ENCODE data around the gene NF2. TPM values are rescaled to one million over a fixed set of nuclear protein-coding genes. Genes with fewer than 3 reads are reported as not detected.

Gene NF2
- total RNA-seq, 2 donors from 2014 or later = 36.8 to 37.0 TPM

GRCh38 chr22:29626497-29627195, 23.2 kb downstream of the NF2 start:
- intact Hi-C loops (cut with DNase I) = no loop called here
- DNase-seq (ENCODE audit: low spot score) = no peak

- no peak for DNase-seq (ENCODE audit: low spot score)
- intact Hi-C loops (cut with DNase I) = no loop called here
Measured at GRCh38 chr22:29627196-29627535, 23.7 kb downstream of the NF2 start.

- intact Hi-C loops (cut with DNase I) = no loop called here
Measured at GRCh38 chr22:29628996-29629902, 25.8 kb downstream of the NF2 start.

GRCh38 chr22:29629903-29630516, 26.6 kb downstream of the NF2 start:
- intact Hi-C loops (cut with DNase I) = loop anchor here in 1 of 2 donors (5.0 kb wide), 1 partner anchor 1072 kb away; no protein-coding TSS in a partner anchor
- DNase-seq (ENCODE audit: low spot score) = no peak

More at GRCh38 chr22:29628996-29629902, 25.8 kb downstream of the NF2 start:
- DNase-seq (ENCODE audit: low spot score) = no peak

GRCh38 chr22:29630987-29631386, 27.6 kb downstream of the NF2 start:
- intact Hi-C loops (cut with DNase I) = loop anchor here in 1 of 2 donors (5.0 kb wide), 1 partner anchor 1071 kb away; no protein-coding TSS in a partner anchor

GRCh38 chr22:29631725-29632124, 28.3 kb downstream of the NF2 start:
- intact Hi-C loops (cut with DNase I) = loop anchor here in 1 of 2 donors (5.0 kb wide), 1 partner anchor 1071 kb away; no protein-coding TSS in a partner anchor
- DNase-seq (ENCODE audit: low spot score) = no peak

More at GRCh38 chr22:29630987-29631386, 27.6 kb downstream of the NF2 start:
- DNase-seq (ENCODE audit: low spot score) = no peak

GRCh38 chr22:29632672-29633071, 29.2 kb downstream of the NF2 start:
- intact Hi-C loops (cut with DNase I) = loop anchor here in 1 of 2 donors (5.0 kb wide), 1 partner anchor 1070 kb away; no protein-coding TSS in a partner anchor
- DNase-seq (ENCODE audit: low spot score) = no peak

GRCh38 chr22:29633514-29634312, 30.3 kb downstream of the NF2 start:
- intact Hi-C loops (cut with DNase I) = loop anchor here in 1 of 2 donors (5.0 kb wide), 1 partner anchor 1069 kb away; no protein-coding TSS in a partner anchor
- DNase-seq (ENCODE audit: low spot score) = no peak

- DNase-seq (ENCODE audit: low spot score) = no peak
- intact Hi-C loops (cut with DNase I) = loop anchor here in 1 of 2 donors (5.0 kb wide), 1 partner anchor 1067 kb away; no protein-coding TSS in a partner anchor
Measured at GRCh38 chr22:29634847-29635246, 31.4 kb downstream of the NF2 start.

GRCh38 chr22:29635734-29636357, 32.4 kb downstream of the NF2 start:
- intact Hi-C loops (cut with DNase I) = no loop called here
- DNase-seq (ENCODE audit: low spot score) = no peak

- intact Hi-C loops (cut with DNase I) = no loop called here
- no peak for DNase-seq (ENCODE audit: low spot score)
Measured at GRCh38 chr22:29636751-29637150, 33.3 kb downstream of the NF2 start.

GRCh38 chr22:29637181-29637580, 33.7 kb downstream of the NF2 start:
- intact Hi-C loops (cut with DNase I) = no loop called here
- no peak for DNase-seq (ENCODE audit: low spot score)

GRCh38 chr22:29638678-29639077, 35.2 kb downstream of the NF2 start:
- DNase-seq (ENCODE audit: low spot score) = no peak
- intact Hi-C loops (cut with DNase I) = no loop called here

GRCh38 chr22:29639096-29639495, 35.7 kb downstream of the NF2 start:
- intact Hi-C loops (cut with DNase I) = no loop called here
- no peak for DNase-seq (ENCODE audit: low spot score)

GRCh38 chr22:29641042-29641699, 37.7 kb downstream of the NF2 start:
- intact Hi-C loops (cut with DNase I) = no loop called here
- DNase-seq (ENCODE audit: low spot score) = no peak

GRCh38 chr22:29641700-29642330, 38.4 kb downstream of the NF2 start:
- no peak for DNase-seq (ENCODE audit: low spot score)

GRCh38 chr22:29642694-29643093, 39.3 kb downstream of the NF2 start:
- intact Hi-C loops (cut with DNase I) = no loop called here
- no peak for DNase-seq (ENCODE audit: low spot score)

More at GRCh38 chr22:29641700-29642330, 38.4 kb downstream of the NF2 start:
- intact Hi-C loops (cut with DNase I) = no loop called here
